Globus pallidus (tissue), 1 donor: Measurements from ENCODE around the gene MED12L.
A peak's percentile ranks its signal among the peaks of the same experiment; 100 is the strongest.
"Not testable (repeated sequence)": the region's sequence is repeated elsewhere in the genome, so short reads cannot be mapped to it uniquely, and the experiment has no call there.

Experiments used
- DNase-seq: peaks from one replicate; pipeline ENCODE4 v3.0.0-alpha.2; 2015; ENCODE audit warnings: low spot score

MED12L gene

GRCh38 chr3:151085227-151085888, at the start of gene MED12L:
Gene MED12L, plus strand, starts transcription at chr3:151085664. Its CDS starts 1,263 bp downstream, at chr3:151086927.
- DNase-seq, result peak; percentile 58

- no peak for DNase-seq
Measured at GRCh38 chr3:151037746-151038477, 47.6 kb upstream of the MED12L start.

- no peak for DNase-seq
Measured at GRCh38 chr3:151044706-151045105, 40.8 kb upstream of the MED12L start.

GRCh38 chr3:151047636-151048035, 37.8 kb upstream of the MED12L start:
- no peak for DNase-seq

- DNase-seq, result no peak
Measured at GRCh38 chr3:151051533-151051932, 33.9 kb upstream of the MED12L start.

- DNase-seq, result no peak
Measured at GRCh38 chr3:151052346-151052745, 33.1 kb upstream of the MED12L start.

GRCh38 chr3:151052756-151053155, 32.7 kb upstream of the MED12L start:
- DNase-seq, result no peak

GRCh38 chr3:151058740-151059139, 26.7 kb upstream of the MED12L start:
- DNase-seq, result no peak

GRCh38 chr3:151062611-151063010, 22.9 kb upstream of the MED12L start:
- DNase-seq, result no peak

- no peak for DNase-seq
Measured at GRCh38 chr3:151067158-151067557, 18.3 kb upstream of the MED12L start.

- DNase-seq, result not testable (repeated sequence)
Measured at GRCh38 chr3:151072842-151073241, 12.6 kb upstream of the MED12L start.

GRCh38 chr3:151074256-151074655, 11.2 kb upstream of the MED12L start:
- DNase-seq, result no peak

GRCh38 chr3:151075869-151076562, 9.4 kb upstream of the MED12L start:
- no peak for DNase-seq

- no peak for DNase-seq
Measured at GRCh38 chr3:151076626-151077025, 8.8 kb upstream of the MED12L start.

GRCh38 chr3:151081082-151081481, 4.4 kb upstream of the MED12L start:
- not testable (repeated sequence) for DNase-seq

- DNase-seq, result no peak
Measured at GRCh38 chr3:151082880-151083838, 2.3 kb upstream of the MED12L start.

- no peak for DNase-seq
Measured at GRCh38 chr3:151084893-151085226, 604 bp upstream of the MED12L start.

GRCh38 chr3:151085889-151086483, 522 bp downstream of the MED12L start:
- no peak for DNase-seq

GRCh38 chr3:151086484-151087456, 1.3 kb downstream of the MED12L start:
- DNase-seq, result peak; percentile 67

GRCh38 chr3:151087648-151088047, 2.2 kb downstream of the MED12L start:
- no peak for DNase-seq
